ENCODE measurements around the gene MAPK13. TPM values are rescaled to one million over a fixed set of nuclear protein-coding genes. Genes with fewer than 3 reads are reported as not detected.
A peak's percentile ranks its signal among the peaks of the same experiment; 100 is the strongest.
"Not testable (repeated sequence)": the region's sequence is repeated elsewhere in the genome, so short reads cannot be mapped to it uniquely, and the experiment has no call there.

MAPK13 gene
- total RNA-seq, 3 donors from 2014 or later: 33.8 to 61.0 (median 48.4) TPM

DNA sequence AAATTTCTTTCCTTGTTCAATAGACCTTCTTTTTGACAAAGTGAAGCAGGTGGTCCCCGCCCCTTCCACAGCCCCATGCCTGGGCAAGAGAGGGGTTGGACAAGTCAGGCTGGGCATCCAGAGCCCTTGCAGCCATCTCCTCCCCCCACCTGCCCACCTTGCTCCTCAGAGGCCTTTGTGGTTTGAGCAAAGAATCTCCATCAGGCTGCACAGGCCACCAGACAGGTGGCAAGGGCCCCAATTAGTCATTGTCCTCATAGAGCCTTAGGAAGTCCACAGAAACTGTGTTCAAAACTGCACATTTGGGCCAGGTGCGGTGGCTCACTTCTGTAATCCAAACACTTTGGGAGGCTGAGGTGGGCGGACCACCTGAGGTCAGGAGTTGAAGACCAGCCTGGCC, 1.5 kb upstream of the MAPK13 start:
- Mint-ChIP-seq H3K4me1 (ENCODE audit: low read depth) (peaks cover 66% of the 10 kb centered on the region), H3K27me3 (ENCODE audit: low read depth) (no peaks in the 10 kb centered on the region), H3K9me3 (no peaks in the 10 kb centered on the region), H3K4me3 (no peak overlapping the region), H3K36me3 (ENCODE audit: insufficient read depth) (peaks cover 13% of the 10 kb centered on the region)
- DNase-seq (no peak), ATAC-seq (no peak)

DNA sequence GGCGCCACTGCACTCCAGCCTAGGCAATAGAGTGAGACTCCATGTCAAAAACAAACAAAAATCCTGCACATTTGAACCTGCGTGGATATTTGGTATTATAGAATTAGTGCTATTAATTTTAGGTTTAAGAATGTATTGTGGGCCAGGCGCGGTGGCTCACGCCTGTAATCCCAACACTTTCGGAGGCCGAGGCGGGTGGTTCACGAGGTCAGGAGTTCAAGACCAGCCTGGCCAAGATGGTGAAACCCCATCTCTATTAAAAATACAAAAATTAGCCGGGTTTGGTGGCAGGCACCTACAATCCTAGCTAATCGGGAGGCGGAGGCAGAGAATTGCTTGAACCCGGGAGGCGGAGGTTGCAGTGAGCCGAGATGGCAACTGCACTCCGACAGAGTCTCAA, 979 bp upstream of the MAPK13 start:
- not testable (repeated sequence) for H3K27me3 Mint-ChIP-seq (ENCODE audit: low read depth); ATAC-seq; H3K9me3 Mint-ChIP-seq; DNase-seq
- Mint-ChIP-seq H3K4me1 (ENCODE audit: low read depth) (peaks cover 62% of the 10 kb centered on the region), H3K36me3 (ENCODE audit: insufficient read depth) (peaks cover 15% of the 10 kb centered on the region), H3K4me3 (peak overlapping the region; percentile 85)

DNA sequence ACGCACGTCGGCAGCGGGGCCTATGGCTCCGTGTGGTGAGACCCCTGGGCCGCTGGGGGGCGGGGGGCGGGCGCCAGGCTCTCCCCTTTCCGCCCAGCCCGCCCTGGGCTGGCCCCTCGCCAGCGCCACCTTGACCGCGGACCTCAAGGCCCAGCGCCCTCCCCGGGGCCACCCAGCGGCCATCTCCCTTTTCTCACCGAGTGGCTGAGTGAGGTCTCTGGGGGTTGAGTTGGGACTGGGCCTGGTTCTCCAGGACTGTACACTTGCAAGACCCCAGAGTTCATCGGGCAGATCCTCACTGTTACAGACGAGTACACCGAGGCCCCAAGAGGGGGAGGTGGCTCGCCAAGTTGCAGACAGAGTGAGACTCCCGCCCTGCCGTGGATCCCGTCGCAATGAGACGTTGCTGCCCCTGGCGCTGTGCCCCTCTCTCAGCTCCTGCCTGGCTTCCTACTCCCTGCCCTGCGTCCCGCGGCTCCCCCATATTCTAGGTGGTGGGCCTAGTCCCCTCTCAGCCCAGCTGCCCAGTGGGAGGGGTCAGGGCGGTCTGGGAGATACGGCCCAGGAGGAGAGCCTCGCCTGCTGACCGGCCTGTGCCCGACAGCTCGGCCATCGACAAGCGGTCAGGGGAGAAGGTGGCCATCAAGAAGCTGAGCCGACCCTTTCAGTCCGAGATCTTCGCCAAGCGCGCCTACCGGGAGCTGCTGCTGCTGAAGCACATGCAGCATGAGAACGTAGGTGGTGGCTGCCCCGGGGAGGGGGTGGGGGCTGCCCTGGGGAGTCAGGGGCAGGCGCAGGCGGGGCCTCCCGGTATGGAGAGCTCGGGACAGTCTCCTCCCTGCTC, 576 bp downstream of the MAPK13 start:
- peak; percentile 55 to 56 for ATAC-seq
- H3K4me1 Mint-ChIP-seq (ENCODE audit: low read depth): peaks cover 55% of the 10 kb centered on the region
- H3K9me3 Mint-ChIP-seq: no peaks in the 10 kb centered on the region
- peak overlapping the region; percentile 84 for H3K4me3 Mint-ChIP-seq
- peaks cover 23% of the 10 kb centered on the region for H3K36me3 Mint-ChIP-seq (ENCODE audit: insufficient read depth)
- H3K27me3 Mint-ChIP-seq (ENCODE audit: low read depth): no peaks in the 10 kb centered on the region
- peak; percentile 64 for DNase-seq

DNA sequence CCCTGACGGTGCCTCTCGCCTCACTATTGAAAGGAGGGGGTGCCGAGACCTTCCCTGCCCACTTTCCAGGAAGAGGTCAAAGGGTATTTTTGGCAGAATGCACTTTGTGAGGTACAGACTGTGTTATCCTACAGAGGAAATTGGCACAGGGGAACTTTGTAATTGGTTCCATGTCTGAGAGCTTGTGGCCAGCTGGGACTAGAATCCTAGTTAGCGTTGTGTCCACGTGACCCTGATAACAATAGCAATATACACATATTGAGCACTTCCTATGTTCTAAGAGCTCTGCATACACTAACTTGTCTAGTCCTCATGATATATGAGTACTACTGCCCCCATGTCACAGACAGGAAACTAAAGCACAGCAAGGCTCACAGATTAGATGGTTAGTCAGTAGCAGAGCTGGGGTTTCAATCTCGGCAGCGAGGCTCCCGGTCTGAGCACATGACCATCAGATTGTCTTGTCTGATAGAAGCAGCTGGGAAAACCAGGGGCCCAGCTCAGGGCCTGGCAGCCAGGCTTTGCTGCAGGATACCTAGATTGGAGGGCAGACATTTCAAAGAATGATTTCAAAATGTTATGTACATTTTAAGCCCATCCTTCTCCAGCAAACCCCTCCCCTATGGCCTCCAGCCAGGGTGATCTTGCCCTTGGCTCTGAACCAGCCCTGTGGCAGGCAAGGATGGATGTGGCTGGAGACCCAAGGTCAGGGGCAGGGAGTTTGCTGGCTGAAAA, 1.4 kb downstream of the MAPK13 start:
- H3K36me3 Mint-ChIP-seq (ENCODE audit: insufficient read depth): peaks cover 27% of the 10 kb centered on the region
- H3K9me3 Mint-ChIP-seq: no peaks in the 10 kb centered on the region
- peak; percentile 73 to 75 for ATAC-seq
- H3K4me1 Mint-ChIP-seq (ENCODE audit: low read depth): peaks cover 47% of the 10 kb centered on the region
- peak overlapping the region; percentile 84 for H3K4me3 Mint-ChIP-seq
- H3K27me3 Mint-ChIP-seq (ENCODE audit: low read depth): no peaks in the 10 kb centered on the region
- DNase-seq: peak; percentile 29

DNA sequence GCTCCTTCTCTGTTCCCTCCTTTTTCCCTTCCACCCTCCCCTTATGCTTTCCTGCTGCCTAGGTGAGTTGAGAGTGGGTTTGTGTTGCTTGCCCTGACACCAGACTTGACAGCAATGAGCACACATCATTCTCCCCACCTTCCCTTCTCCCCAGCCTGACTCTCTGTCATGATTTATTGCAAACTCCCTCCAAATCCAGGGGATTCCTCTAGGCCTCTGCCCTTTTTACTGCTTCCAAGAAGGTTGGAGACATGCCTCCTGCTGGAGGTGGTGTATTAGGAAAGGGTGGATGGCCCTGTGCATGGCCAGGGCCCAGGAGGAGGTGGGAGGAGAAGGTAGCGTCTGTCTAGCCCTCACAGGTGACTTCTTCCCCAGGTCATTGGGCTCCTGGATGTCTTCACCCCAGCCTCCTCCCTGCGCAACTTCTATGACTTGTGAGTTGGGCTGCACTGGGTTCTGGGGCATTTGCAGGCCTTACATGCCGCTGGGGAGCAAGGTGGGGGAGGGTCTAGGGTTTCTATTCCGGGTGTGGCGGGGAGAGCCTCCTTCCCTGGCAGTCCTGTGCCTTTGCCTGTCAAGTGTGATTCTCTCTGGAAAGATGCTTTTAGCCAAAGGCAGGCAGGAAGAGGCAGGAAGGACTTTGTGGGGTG, 2.1 kb downstream of the MAPK13 start:
- DNase-seq (no peak), ATAC-seq (no peak)
- Mint-ChIP-seq H3K36me3 (ENCODE audit: insufficient read depth) (peaks cover 28% of the 10 kb centered on the region), H3K4me1 (ENCODE audit: low read depth) (peaks cover 40% of the 10 kb centered on the region), H3K9me3 (no peaks in the 10 kb centered on the region), H3K27me3 (ENCODE audit: low read depth) (no peaks in the 10 kb centered on the region), H3K4me3 (peak overlapping the region; percentile 64)

DNA sequence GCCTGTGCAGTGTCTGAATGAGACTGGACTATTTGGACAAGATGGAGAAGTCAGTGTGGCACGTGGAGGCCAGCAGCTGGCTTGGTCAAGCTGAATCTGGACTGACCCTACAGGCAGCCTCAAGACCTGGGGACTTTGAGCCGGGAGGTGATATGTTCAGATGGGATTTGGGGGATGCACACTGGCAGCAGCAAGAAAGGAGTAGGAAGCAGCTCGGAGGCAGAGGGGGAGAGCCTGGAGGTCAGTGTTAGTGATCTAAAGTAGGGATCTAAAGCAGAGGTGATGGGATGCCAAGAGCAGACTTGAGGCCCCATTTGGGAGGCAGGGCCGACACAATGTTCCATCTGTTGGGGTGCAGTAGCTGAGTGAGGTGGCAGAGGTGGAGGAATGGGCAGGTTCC, 2.8 kb downstream of the MAPK13 start:
- Mint-ChIP-seq H3K4me1 (ENCODE audit: low read depth) (peaks cover 36% of the 10 kb centered on the region), H3K36me3 (ENCODE audit: insufficient read depth) (peaks cover 28% of the 10 kb centered on the region), H3K27me3 (ENCODE audit: low read depth) (no peaks in the 10 kb centered on the region), H3K4me3 (peak overlapping the region; percentile 16), H3K9me3 (no peaks in the 10 kb centered on the region)
- ATAC-seq (no peak), DNase-seq (no peak)

DNA sequence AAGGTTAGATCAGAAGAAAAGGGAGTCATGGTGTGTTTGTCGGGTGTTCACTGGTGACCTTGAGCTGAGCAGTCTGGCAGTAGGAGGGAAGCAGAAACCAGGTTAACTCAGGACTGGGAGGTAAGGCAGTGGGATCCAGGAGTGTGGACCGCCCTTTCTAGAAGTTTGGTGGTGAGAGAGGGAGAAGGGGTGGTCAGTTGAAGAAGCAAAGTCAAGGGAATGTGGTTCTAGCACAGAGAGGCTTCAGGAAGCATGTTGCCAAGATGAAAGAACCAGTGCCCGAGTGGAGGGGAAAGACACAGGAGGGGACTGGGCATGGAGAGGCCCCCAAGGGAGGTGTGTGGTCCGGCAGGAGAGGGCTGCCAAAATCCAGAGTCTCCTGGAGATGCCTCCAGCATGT, 3.6 kb downstream of the MAPK13 start:
- Mint-ChIP-seq H3K36me3 (ENCODE audit: insufficient read depth) (peaks cover 28% of the 10 kb centered on the region), H3K4me3 (no peak overlapping the region), H3K27me3 (ENCODE audit: low read depth) (no peaks in the 10 kb centered on the region), H3K4me1 (ENCODE audit: low read depth) (peaks cover 33% of the 10 kb centered on the region), H3K9me3 (no peaks in the 10 kb centered on the region)
- no peak for ATAC-seq
- no peak for DNase-seq

DNA sequence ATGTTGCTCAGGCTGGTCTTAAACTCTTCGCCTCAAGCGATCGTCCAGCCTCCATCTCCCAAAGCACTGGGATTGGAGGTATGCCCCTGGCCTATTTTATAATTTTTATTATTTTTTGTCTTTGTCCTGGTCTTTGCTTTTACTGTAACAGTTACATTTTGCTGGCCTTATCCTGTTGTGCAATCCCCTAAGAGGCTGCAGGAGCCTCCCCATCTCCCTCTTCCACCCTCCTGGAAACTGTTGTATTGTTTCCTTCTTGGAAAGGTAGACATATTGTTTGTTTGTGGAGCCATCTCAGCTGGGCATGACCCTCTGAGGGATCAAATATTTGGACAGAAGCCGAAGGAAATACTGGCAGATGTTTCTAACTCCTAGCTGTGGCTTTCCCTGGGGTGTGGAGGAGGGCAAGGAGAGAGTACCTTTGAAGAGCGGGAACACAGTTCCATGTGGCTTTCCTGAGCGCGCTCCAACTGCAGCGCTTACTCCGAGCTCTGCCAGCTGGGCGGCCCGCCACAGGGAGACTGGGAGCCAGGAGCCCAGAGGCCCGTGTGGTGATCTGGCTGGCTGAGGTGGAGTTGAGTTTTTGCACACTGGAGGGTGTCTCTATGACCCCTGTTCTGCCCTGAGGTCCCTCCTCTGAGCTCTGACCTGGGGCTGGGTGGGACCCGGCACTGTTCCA, 4.9 kb downstream of the MAPK13 start:
- Mint-ChIP-seq H3K27me3 (ENCODE audit: low read depth) (no peaks in the 10 kb centered on the region), H3K4me1 (ENCODE audit: low read depth) (peaks cover 36% of the 10 kb centered on the region), H3K36me3 (ENCODE audit: insufficient read depth) (peaks cover 35% of the 10 kb centered on the region), H3K4me3 (no peak overlapping the region), H3K9me3 (no peaks in the 10 kb centered on the region)
- no peak for ATAC-seq
- DNase-seq: no peak

DNA sequence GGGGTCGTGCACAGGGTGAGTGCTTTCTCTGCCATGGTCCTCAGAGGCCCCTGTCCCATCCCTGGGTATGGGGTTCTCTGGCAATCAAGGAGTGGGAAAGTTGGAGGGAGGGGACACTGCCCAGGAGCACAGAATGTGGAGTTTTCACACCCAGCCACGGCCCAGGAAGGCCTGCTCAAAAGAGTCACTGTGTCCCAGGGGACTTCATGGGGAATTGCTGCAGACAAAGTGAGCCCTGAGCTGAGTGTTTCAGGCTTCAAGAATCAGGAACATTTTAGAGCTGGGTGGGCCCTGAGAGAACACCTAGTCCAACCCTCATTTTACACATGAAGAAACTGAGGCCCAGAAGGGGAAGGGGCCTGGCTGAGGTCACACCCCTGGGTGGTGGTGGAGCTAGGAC, 5.7 kb downstream of the MAPK13 start:
- Mint-ChIP-seq H3K4me3 (no peak overlapping the region), H3K9me3 (no peaks in the 10 kb centered on the region), H3K27me3 (ENCODE audit: low read depth) (no peaks in the 10 kb centered on the region), H3K4me1 (ENCODE audit: low read depth) (peaks cover 37% of the 10 kb centered on the region), H3K36me3 (ENCODE audit: insufficient read depth) (peaks cover 37% of the 10 kb centered on the region)
- DNase-seq (no peak), ATAC-seq (no peak)

DNA sequence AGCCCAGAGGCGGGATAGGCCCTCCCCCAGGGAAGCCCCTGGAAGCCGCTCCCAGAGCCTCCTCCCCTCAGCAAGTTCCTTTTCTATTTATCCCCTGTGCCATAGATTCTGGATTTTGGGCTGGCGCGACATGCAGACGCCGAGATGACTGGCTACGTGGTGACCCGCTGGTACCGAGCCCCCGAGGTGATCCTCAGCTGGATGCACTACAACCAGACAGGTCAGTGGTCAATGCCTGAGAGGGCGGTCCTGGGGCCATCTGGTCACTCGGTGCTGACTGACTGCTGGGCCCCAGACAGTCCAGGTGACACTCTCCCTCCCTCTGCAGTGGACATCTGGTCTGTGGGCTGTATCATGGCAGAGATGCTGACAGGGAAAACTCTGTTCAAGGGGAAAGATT, 6.2 kb downstream of the MAPK13 start:
- H3K4me3 Mint-ChIP-seq: no peak overlapping the region
- no peaks in the 10 kb centered on the region for H3K27me3 Mint-ChIP-seq (ENCODE audit: low read depth)
- H3K36me3 Mint-ChIP-seq (ENCODE audit: insufficient read depth): peaks cover 38% of the 10 kb centered on the region
- DNase-seq: no peak
- ATAC-seq: no peak
- H3K9me3 Mint-ChIP-seq: no peaks in the 10 kb centered on the region
- H3K4me1 Mint-ChIP-seq (ENCODE audit: low read depth): peaks cover 35% of the 10 kb centered on the region

DNA sequence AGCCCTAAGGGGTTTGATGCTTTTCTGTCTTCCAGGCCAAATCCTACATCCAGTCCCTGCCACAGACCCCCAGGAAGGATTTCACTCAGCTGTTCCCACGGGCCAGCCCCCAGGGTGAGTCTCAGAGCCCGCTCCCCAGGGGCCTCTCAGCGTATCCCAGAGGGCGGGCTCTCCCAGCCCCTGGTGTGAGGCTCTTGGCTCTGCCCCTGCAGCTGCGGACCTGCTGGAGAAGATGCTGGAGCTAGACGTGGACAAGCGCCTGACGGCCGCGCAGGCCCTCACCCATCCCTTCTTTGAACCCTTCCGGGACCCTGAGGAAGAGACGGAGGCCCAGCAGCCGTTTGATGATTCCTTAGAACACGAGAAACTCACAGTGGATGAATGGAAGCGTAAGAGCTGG, 8.4 kb downstream of the MAPK13 start:
- no peak for DNase-seq
- H3K27me3 Mint-ChIP-seq (ENCODE audit: low read depth): no peaks in the 10 kb centered on the region
- peaks cover 31% of the 10 kb centered on the region for H3K36me3 Mint-ChIP-seq (ENCODE audit: insufficient read depth)
- ATAC-seq: no peak
- H3K4me1 Mint-ChIP-seq (ENCODE audit: low read depth): peaks cover 21% of the 10 kb centered on the region
- no peaks in the 10 kb centered on the region for H3K9me3 Mint-ChIP-seq
- H3K4me3 Mint-ChIP-seq: no peak overlapping the region

DNA sequence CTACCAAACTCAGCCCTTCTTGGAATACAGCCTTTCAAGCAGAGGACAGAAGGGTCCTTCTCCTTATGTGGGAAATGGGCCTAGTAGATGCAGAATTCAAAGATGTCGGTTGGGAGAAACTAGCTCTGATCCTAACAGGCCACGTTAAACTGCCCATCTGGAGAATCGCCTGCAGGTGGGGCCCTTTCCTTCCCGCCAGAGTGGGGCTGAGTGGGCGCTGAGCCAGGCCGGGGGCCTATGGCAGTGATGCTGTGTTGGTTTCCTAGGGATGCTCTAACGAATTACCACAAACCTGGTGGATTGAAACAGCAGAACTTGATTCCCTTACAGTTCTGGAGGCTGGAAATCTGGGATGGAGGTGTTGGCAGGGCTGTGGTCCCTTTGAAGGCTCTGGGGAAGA, 9.1 kb downstream of the MAPK13 start:
- H3K36me3 Mint-ChIP-seq (ENCODE audit: insufficient read depth): peaks cover 27% of the 10 kb centered on the region
- no peaks in the 10 kb centered on the region for H3K27me3 Mint-ChIP-seq (ENCODE audit: low read depth)
- no peak for DNase-seq
- ATAC-seq: no peak
- no peak overlapping the region for H3K4me3 Mint-ChIP-seq
- H3K4me1 Mint-ChIP-seq (ENCODE audit: low read depth): peaks cover 21% of the 10 kb centered on the region
- H3K9me3 Mint-ChIP-seq: no peaks in the 10 kb centered on the region

DNA sequence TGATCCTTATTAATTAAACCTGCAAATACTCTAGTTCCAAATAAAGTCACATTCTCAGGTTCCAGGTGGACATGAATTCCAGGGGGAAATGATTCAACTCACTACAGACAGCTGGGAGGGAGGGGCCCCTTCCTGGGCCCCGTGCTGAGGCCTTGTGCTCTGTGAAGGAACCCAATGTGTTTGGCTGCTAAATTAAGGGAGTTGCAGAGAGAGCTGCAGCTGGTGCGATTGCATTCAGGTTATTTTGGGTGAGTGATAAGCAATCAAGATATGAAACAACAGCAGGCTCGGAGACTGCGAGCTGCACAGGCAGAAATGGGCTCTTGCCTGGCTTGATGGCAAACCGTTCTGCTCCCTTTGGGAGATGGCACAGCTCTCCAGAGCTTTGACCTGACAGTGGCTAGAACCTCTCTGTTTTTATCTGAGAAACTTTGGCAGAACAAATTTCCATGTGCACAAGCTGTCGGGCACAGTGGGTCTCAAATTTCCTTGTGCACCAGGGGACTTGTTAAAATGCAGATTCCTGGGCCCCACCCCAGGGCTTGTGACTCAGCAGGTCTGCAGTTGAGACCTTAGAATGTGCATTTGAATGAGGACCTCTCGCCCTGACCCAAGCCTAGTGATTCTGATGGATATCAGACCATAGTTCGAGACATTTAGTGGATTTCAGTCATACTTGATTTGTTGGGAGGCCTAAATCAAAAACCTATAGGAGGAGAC, 9.8 kb downstream of the MAPK13 start:
- no peak for DNase-seq
- Mint-ChIP-seq H3K4me1 (ENCODE audit: low read depth) (peaks cover 20% of the 10 kb centered on the region), H3K9me3 (no peaks in the 10 kb centered on the region), H3K27me3 (ENCODE audit: low read depth) (no peaks in the 10 kb centered on the region), H3K36me3 (ENCODE audit: insufficient read depth) (peaks cover 26% of the 10 kb centered on the region), H3K4me3 (no peak overlapping the region)
- ATAC-seq: no peak

DNA sequence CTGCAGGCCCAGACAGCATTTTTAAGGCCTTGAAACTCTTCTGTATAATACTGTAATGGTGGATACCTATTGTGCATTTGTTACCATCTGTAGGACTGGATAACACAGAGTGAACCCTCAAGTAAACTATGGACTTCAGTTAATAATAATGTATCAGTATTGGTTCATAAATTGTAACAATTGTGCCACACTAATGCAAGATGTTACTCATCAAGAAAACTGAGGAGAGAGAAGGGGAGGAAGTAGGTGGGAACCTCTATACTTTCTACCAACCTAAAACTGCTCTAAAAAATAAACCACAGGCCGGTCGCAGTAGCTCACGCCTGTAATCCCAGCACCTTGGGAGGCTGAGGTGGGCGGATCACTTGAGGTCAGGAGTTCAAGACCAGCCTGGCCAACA, 10.8 kb downstream of the MAPK13 start:
- peak; percentile 24 to 58 for ATAC-seq
- Mint-ChIP-seq H3K9me3 (no peaks in the 10 kb centered on the region), H3K4me1 (ENCODE audit: low read depth) (peaks cover 19% of the 10 kb centered on the region), H3K27me3 (ENCODE audit: low read depth) (no peaks in the 10 kb centered on the region), H3K36me3 (ENCODE audit: insufficient read depth) (peaks cover 17% of the 10 kb centered on the region), H3K4me3 (no peak overlapping the region)
- no peak for DNase-seq
